Measurements from ENCODE around the gene TAS2R38. TPM values are rescaled to one million over a fixed set of nuclear protein-coding genes. Genes with fewer than 3 reads are reported as not detected.

TAS2R38 gene
- total RNA-seq, 4 donors from 2014 or later = not detected

DNA sequence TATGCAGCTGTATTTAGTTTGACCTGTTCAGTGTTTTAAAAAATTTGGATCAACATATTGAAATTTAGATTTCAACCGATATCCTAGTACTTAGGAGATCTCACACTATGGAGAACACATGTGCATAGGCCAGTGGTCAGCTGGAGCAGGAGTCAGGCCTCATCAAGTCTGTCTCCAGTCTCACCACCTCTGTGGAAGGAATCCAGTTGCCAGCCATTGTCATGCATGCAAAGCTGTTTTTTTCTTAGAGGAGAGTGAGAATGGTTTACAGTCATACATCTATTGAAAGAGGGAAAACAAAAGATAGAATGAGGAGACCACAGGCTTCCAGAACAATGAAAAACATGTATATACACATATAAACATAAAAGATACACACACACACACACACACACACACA, 19.2 kb downstream of the TAS2R38 start:
- Histone ChIP-seq H3K4me1 (no peaks in the 10 kb centered on the region), H3K27ac (no peak overlapping the region), H3K27me3 (no peaks in the 10 kb centered on the region), H3K9me3 (no peaks in the 10 kb centered on the region), H3K36me3 (no peaks in the 10 kb centered on the region), H3K4me3 (no peak overlapping the region)
- no peak for TF ChIP-seq POLR2A (IDR thresholded peaks at IDR 0.05)
- TF ChIP-seq, protein P1, sequence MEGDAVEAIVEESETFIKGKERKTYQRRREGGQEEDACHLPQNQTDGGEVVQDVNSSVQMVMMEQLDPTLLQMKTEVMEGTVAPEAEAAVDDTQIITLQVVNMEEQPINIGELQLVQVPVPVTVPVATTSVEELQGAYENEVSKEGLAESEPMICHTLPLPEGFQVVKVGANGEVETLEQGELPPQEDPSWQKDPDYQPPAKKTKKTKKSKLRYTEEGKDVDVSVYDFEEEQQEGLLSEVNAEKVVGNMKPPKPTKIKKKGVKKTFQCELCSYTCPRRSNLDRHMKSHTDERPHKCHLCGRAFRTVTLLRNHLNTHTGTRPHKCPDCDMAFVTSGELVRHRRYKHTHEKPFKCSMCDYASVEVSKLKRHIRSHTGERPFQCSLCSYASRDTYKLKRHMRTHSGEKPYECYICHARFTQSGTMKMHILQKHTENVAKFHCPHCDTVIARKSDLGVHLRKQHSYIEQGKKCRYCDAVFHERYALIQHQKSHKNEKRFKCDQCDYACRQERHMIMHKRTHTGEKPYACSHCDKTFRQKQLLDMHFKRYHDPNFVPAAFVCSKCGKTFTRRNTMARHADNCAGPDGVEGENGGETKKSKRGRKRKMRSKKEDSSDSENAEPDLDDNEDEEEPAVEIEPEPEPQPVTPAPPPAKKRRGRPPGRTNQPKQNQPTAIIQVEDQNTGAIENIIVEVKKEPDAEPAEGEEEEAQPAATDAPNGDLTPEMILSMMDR (IDR thresholded peaks at IDR 0.05) = no peak
- no peak for TF ChIP-seq EP300 (IDR thresholded peaks at IDR 0.05)
- WGBS, 2 donors = 74 to 100% methylated on average over 1 of the region's 1 CpG
- no peak for DNase-seq (ENCODE audit: low spot score in 2 of 2)

DNA sequence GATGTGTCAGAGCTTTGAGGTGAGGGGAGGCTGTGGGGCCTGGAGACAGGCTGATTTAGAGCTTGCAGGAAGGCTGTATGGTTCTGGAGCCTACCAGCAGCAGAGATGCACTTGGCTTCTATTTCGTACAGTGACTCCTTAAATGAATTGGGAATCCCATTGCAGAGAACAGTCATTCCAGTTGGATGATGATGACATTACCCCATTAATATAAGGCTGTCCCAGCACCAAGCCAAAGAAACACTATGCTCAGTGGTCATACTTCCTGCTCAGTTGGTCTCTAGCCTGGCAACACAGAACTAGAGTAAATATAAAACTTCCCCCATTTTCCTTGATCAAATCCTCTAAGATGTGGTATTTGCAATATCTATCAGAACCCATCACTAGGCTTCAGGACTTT, 21.1 kb downstream of the TAS2R38 start:
- H3K9me3 ChIP-seq = no peaks in the 10 kb centered on the region
- no peaks in the 10 kb centered on the region for H3K27me3 ChIP-seq
- H3K4me3 ChIP-seq = no peak overlapping the region
- DNase-seq (ENCODE audit: low spot score in 2 of 2) = no peak
- no peaks in the 10 kb centered on the region for H3K4me1 ChIP-seq
- no peak overlapping the region for H3K27ac ChIP-seq
- 88 to 92% methylated on average over 1 of the region's 1 CpG for WGBS, 2 donors
- no peak for TF ChIP-seq POLR2A (IDR thresholded peaks at IDR 0.05)
- no peak for TF ChIP-seq EP300 (IDR thresholded peaks at IDR 0.05)
- TF ChIP-seq, protein P1 (IDR thresholded peaks at IDR 0.05) = no peak
- H3K36me3 ChIP-seq = no peaks in the 10 kb centered on the region

DNA sequence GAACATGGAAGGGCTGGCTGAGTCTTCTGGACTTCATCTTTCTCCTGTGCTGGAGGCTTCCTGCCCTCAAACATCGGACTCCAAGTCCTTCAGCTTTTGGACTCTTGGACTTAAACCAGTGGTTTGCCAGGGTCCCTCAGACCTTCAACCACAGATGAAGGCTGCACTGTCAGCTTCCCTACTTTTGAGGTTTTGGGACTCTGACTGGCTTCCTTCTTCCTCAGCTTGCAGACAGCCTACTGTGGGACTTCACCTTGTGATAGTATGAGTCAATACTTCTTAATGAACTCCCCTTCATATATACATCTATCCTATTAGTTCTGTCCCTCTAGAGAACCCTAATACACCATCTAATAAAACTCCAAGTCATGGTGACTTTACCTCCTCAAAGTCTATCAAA, 22.8 kb downstream of the TAS2R38 start:
- TF ChIP-seq, protein P1 (IDR thresholded peaks at IDR 0.05) = no peak
- TF ChIP-seq EP300 (IDR thresholded peaks at IDR 0.05) = no peak
- TF ChIP-seq POLR2A (IDR thresholded peaks at IDR 0.05) = no peak
- Histone ChIP-seq H3K4me3 (no peak overlapping the region), H3K27me3 (no peaks in the 10 kb centered on the region), H3K4me1 (no peaks in the 10 kb centered on the region), H3K27ac (no peak overlapping the region), H3K9me3 (peaks cover 0 to 7% (median 0%) of the 10 kb centered on the region in 4 donors), H3K36me3 (no peaks in the 10 kb centered on the region)
- DNase-seq (ENCODE audit: low spot score in 2 of 2) = no peak
- WGBS, 2 donors = 83 to 93% methylated on average over 1 of the region's 1 CpG

DNA sequence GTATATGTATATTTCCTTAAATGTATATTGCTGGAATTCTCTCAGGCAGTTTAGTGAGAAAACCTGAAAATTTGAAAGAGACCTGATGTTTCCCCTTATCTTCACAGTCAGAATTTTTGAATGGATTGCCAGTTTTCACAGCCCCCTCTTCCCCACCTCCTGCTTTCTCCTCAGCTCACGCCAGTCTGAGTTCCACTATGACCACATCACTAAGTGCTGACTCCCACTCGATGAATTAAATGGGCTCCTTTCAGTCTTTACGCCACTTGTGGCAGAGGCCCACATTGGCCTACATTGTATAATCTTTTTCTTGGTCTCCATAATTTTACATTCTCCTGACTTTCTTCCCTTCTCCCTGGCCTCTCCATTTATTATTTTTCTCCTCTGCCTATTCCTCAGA, 23.7 kb downstream of the TAS2R38 start:
- no peak for DNase-seq (ENCODE audit: low spot score in 2 of 2)
- TF ChIP-seq EP300 (IDR thresholded peaks at IDR 0.05) = no peak
- Histone ChIP-seq H3K27ac (no peak overlapping the region), H3K9me3 (peaks cover 0 to 7% (median 0%) of the 10 kb centered on the region in 4 donors), H3K4me3 (no peak overlapping the region), H3K27me3 (no peaks in the 10 kb centered on the region), H3K36me3 (no peaks in the 10 kb centered on the region), H3K4me1 (no peaks in the 10 kb centered on the region)
- WGBS, 2 donors = 52 to 68% methylated on average over 3 of the region's 3 CpGs

DNA sequence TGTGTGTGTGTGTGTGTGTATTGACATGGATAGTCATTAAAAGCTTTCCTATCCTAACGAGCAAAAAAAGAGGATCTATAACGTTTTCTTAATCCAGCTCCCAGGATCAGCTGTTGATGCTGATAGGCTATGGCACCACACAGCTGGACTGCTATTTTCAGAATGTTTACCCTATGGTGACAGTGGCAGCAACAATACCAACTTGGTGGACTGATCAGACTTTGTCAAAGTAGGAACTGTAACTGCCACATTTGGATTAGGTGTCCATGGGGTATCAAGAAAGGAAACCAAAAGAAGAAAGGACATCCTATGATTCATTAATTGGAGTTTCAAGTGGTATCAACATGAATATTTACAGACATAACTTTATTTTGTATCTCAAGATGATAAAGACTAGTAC, 24.1 kb downstream of the TAS2R38 start:
- WGBS, 2 donors = 61 to 73% methylated on average over 2 of the region's 2 CpGs
- TF ChIP-seq POLR2A (IDR thresholded peaks at IDR 0.05) (no peak), EP300 (IDR thresholded peaks at IDR 0.05) (no peak)
- TF ChIP-seq, protein P1 (IDR thresholded peaks at IDR 0.05) = no peak
- DNase-seq (ENCODE audit: low spot score in 2 of 2) = no peak

DNA sequence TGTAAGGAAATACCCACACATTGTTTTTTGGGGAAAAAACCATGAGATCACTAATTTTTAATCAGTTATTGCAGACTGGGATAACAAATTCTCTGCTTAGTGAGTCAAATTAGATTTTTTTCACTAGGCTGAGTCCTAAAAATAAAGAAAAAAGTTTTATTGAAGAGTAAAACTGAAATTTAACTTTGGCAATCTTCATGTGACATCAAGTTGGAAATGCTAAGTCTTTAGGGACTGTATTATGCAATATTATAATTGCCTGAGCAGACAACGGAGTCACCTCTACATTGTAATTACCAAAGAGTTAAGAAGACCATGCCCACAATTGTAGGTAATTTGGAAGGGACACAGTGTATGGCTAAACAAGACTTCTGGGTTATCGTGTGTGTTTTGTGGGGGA, 24.6 kb downstream of the TAS2R38 start:
- no peaks in the 10 kb centered on the region for H3K27me3 ChIP-seq
- WGBS, 2 donors = 78 to 87% methylated on average over 2 of the region's 2 CpGs

More for the DNA sequence above, 24.1 kb downstream of the TAS2R38 start:
- Histone ChIP-seq H3K27me3 (no peaks in the 10 kb centered on the region), H3K36me3 (no peaks in the 10 kb centered on the region), H3K4me3 (no peak overlapping the region), H3K4me1 (no peaks in the 10 kb centered on the region), H3K9me3 (peaks cover 0 to 7% (median 0%) of the 10 kb centered on the region in 4 donors), H3K27ac (no peak overlapping the region)

More for the DNA sequence above, 24.6 kb downstream of the TAS2R38 start:
- H3K4me3 ChIP-seq = no peak overlapping the region
- TF ChIP-seq, protein P1 (IDR thresholded peaks at IDR 0.05) = no peak
- no peak for TF ChIP-seq EP300 (IDR thresholded peaks at IDR 0.05)
- TF ChIP-seq POLR2A (IDR thresholded peaks at IDR 0.05) = no peak
- H3K27ac ChIP-seq = no peak overlapping the region
- H3K4me1 ChIP-seq = no peaks in the 10 kb centered on the region
- peaks cover 0 to 7% (median 0%) of the 10 kb centered on the region in 4 donors for H3K9me3 ChIP-seq
- no peak for DNase-seq (ENCODE audit: low spot score in 2 of 2)
- H3K36me3 ChIP-seq = no peaks in the 10 kb centered on the region
